Right lobe of liver (tissue), 4 donors: ENCODE data around the gene MUC6.

Source experiments
- POLR2A ChIP-seq: fragments of 450-650 bp; IDR thresholded peaks from one replicate; pipeline ENCODE4 v1.6.1; 2017; ENCODE audit warnings: antibody characterized with exemption, mild to moderate bottlenecking
- TF ChIP-seq, protein P1 (sequence below), 4 donors: fragments of 200-600 bp in 3 of 4; fragments of 450-650 bp in 1 of 4; IDR thresholded peaks; one replicate each; pipeline versions ENCODE4 v1.5.1 to v1.8.0; 2016 to 2022; ENCODE audit warnings: antibody characterized with exemption in 4 of 4, mild to moderate bottlenecking in 2 of 4
- donor health status: DM: no; HTN: no; CAD: no.
- donor health status: DM: no; HTN: no; CAD: no.
- donor health status: DM: no; HTN: yes; CAD: no.

GRCh38 chr11:1060852-1061616 lies 24.5 kb upstream of the MUC6 start:
- no peak for TF ChIP-seq POLR2A
- TF ChIP-seq, protein P1, sequence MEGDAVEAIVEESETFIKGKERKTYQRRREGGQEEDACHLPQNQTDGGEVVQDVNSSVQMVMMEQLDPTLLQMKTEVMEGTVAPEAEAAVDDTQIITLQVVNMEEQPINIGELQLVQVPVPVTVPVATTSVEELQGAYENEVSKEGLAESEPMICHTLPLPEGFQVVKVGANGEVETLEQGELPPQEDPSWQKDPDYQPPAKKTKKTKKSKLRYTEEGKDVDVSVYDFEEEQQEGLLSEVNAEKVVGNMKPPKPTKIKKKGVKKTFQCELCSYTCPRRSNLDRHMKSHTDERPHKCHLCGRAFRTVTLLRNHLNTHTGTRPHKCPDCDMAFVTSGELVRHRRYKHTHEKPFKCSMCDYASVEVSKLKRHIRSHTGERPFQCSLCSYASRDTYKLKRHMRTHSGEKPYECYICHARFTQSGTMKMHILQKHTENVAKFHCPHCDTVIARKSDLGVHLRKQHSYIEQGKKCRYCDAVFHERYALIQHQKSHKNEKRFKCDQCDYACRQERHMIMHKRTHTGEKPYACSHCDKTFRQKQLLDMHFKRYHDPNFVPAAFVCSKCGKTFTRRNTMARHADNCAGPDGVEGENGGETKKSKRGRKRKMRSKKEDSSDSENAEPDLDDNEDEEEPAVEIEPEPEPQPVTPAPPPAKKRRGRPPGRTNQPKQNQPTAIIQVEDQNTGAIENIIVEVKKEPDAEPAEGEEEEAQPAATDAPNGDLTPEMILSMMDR (IDR thresholded peaks at IDR 0.05), result no peak
